Central memory CD4-positive, alpha-beta T cell (primary cell): ENCODE data around the gene SCPEP1.
A peak's percentile ranks its signal among the peaks of the same experiment; 100 is the strongest.
"Not testable (repeated sequence)": the region's sequence is repeated elsewhere in the genome, so short reads cannot be mapped to it uniquely, and the experiment has no call there.

Experiments
- DNase-seq: peaks from one replicate; pipeline ENCODE4 v3.0.0; 2022
- total RNA-seq, 3 experiments: gene quantifications; one replicate each; lab custom pipeline; 2026; lab: John Stamatoyannopoulos, UW

The SCPEP1 gene
- 10.2 to 17.7 (median 14.4) reads per million in 3 experiments for total RNA-seq

- peak; percentile 77 for DNase-seq
These were observed at the start of gene SCPEP1 for GRCh38 chr17:56977673-56978395. TSS of gene SCPEP1 (plus strand) at chr17:56978131. CDS start at chr17:56978160, 29 bp downstream.

- DNase-seq = no peak
These were observed 49.3 kb upstream of the SCPEP1 start for GRCh38 chr17:56928586-56928985.

GRCh38 chr17:56929362-56929969 lies 48.5 kb upstream of the SCPEP1 start:
- no peak for DNase-seq

GRCh38 chr17:56930739-56931337 lies 47.1 kb upstream of the SCPEP1 start:
- no peak for DNase-seq

- DNase-seq = no peak
These were observed 44.7 kb upstream of the SCPEP1 start for GRCh38 chr17:56933151-56933745.

GRCh38 chr17:56933868-56934267 lies 44.1 kb upstream of the SCPEP1 start:
- DNase-seq = no peak

GRCh38 chr17:56934280-56934679 lies 43.7 kb upstream of the SCPEP1 start:
- DNase-seq = no peak

GRCh38 chr17:56935461-56935860 lies 42.5 kb upstream of the SCPEP1 start:
- no peak for DNase-seq

- no peak for DNase-seq
These were observed 41.1 kb upstream of the SCPEP1 start for GRCh38 chr17:56936697-56937322.

GRCh38 chr17:56937687-56938086 lies 40.2 kb upstream of the SCPEP1 start:
- DNase-seq = no peak

- not testable (repeated sequence) for DNase-seq
These were observed 39.7 kb upstream of the SCPEP1 start for GRCh38 chr17:56938206-56938605.

- DNase-seq = peak; percentile 40
These were observed 38.0 kb upstream of the SCPEP1 start for GRCh38 chr17:56939869-56940484.

- DNase-seq = no peak
These were observed 34.3 kb upstream of the SCPEP1 start for GRCh38 chr17:56943505-56944125.

- DNase-seq = no peak
These were observed 31.9 kb upstream of the SCPEP1 start for GRCh38 chr17:56945938-56946505.

GRCh38 chr17:56947741-56948140 lies 30.2 kb upstream of the SCPEP1 start:
- DNase-seq = no peak

- no peak for DNase-seq
These were observed 29.4 kb upstream of the SCPEP1 start for GRCh38 chr17:56948491-56948890.

- DNase-seq = no peak
These were observed 28.3 kb upstream of the SCPEP1 start for GRCh38 chr17:56949595-56949994.

GRCh38 chr17:56956992-56957391 lies 20.9 kb upstream of the SCPEP1 start:
- DNase-seq = no peak

GRCh38 chr17:56960596-56961538 lies 17.1 kb upstream of the SCPEP1 start, which contains the start of gene COIL:
TSS of gene COIL (minus strand) at chr17:56961050. CDS start at chr17:56961019, 31 bp downstream.
- peak; percentile 91 for DNase-seq

- not testable (repeated sequence) for DNase-seq
These were observed 12.7 kb upstream of the SCPEP1 start for GRCh38 chr17:56965241-56965640.
